Muscle of back (tissue), 11 donors: Measurements from ENCODE around the gene RAB11FIP4. TPM values are rescaled to one million over a fixed set of nuclear protein-coding genes. Genes with fewer than 3 reads are reported as not detected.
"Not testable (repeated sequence)": the region's sequence is repeated elsewhere in the genome, so short reads cannot be mapped to it uniquely, and the experiment has no call there.

Source experiments
- DNase-seq, 3 donors: peaks; one replicate each; pipeline versions ENCODE4 v3.0.0 to v3.0.0-alpha.2; 2013
- polyA plus RNA-seq, 10 donors: library from polyadenylated mRNA; unstranded; fragments of 120-200 nt; gene quantifications; one replicate each; pipeline ENCODE4 v1.2.1, GENCODE V29; 2013; ENCODE audit not compliant: insufficient read length in 10 of 10

The RAB11FIP4 gene
- polyA plus RNA-seq, 10 donors: 0.39 to 1.7 (median 0.85) TPM

GRCh38 chr17:31431852-31432658 is 40.6 kb downstream of the RAB11FIP4 start:
- DNase-seq: no peak

DNA sequence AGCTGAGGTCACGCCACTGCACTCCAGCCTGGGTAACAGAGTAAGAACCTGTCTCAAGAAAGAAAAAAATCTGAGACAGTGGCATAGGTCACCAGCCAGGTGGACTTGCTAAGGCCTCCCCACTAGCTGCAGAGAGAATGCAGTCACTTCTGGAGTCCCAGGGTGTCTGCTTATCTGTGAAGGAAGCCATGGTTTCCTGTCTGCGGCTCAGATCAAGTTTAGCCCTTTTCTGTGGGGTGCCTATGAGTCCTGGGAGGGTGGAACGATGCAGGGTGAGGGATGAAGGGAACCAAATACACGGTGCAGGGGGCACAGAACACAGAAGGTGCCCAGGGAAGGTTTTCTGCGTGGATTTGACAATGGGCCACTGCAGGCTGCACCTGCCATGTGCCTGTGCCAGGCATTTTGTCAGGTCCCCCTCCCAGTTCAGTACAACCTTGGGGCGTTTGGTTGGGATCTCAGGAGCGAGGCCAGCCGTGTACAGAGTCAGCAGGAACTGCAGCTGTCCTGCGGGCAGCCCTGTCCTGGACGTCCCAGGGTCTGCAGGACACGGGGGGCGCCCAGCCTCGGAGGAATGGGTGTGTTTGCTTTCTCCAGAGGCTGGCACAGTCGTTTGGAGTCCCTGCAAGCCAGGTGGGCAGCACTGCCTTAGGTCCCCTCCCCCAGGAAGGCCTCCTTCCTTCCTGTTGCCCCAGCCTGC is 41.8 kb downstream of the RAB11FIP4 start:
- DNase-seq: no peak

- DNase-seq: no peak
These were observed 42.6 kb downstream of the RAB11FIP4 start for GRCh38 chr17:31433811-31434726.

- no peak for DNase-seq
These were observed 43.2 kb downstream of the RAB11FIP4 start for GRCh38 chr17:31434727-31435050.

- DNase-seq: no peak
These were observed 44.1 kb downstream of the RAB11FIP4 start for GRCh38 chr17:31435581-31435980.

DNA sequence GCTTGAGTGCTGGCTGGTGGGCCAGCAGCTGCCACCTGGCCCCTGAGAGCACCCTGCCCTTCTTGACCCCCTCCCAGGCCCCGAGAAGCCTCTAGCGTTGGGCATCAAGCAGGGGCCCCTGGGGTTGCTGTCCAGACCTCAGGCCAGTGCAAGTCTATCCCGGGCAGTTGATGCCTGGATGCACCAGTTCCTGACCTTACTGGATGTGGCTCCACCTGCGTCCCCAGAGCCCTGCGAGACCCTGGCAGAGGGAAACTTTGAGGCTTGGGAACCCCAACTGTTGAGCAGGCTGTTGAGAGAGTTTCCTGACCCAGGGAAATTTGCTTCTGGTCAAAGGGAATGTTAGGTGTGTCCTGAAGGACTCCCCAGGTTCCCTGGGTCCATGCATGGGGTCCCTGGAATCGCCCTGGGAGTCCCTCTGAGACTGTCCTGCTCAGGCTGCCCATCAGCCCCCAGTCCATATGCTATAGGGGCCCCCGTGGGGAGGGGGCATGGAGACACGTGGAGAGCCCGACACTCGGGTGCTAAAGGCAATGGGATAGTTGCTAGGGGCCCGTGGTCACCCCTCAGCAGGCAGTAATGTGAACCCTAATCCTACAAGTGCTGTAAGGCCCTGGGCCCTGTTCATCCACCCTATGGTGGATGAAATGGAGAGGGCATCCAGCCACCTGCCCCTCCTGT is 46.4 kb downstream of the RAB11FIP4 start:
- DNase-seq: no peak

GRCh38 chr17:31439716-31440115 is 48.2 kb downstream of the RAB11FIP4 start:
- no peak for DNase-seq

GRCh38 chr17:31442276-31442675 is 50.8 kb downstream of the RAB11FIP4 start:
- DNase-seq: no peak

- not testable (repeated sequence) for DNase-seq
These were observed 51.4 kb downstream of the RAB11FIP4 start for GRCh38 chr17:31442856-31443255.

- no peak for DNase-seq
These were observed 51.9 kb downstream of the RAB11FIP4 start for GRCh38 chr17:31443386-31443785.

DNA sequence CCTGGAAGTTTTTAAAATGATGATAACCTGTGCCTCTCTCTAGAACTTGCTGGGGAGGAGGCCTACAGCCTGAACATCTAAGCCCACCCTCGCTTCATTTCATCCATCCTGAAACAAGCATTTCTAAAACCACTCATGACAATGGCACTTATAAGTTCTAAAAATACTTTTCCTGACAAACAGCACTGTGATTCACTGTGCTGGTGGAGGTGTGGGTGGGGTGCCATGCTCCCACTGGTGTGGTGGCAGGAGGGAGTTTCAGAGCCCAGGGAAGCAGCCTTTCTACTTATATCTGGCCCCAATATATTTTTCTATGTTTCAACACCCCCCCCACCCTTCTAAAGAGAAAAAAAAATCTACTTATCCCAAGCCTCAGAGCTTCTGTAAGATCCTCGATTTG is 52.6 kb downstream of the RAB11FIP4 start:
- no peak for DNase-seq

DNA sequence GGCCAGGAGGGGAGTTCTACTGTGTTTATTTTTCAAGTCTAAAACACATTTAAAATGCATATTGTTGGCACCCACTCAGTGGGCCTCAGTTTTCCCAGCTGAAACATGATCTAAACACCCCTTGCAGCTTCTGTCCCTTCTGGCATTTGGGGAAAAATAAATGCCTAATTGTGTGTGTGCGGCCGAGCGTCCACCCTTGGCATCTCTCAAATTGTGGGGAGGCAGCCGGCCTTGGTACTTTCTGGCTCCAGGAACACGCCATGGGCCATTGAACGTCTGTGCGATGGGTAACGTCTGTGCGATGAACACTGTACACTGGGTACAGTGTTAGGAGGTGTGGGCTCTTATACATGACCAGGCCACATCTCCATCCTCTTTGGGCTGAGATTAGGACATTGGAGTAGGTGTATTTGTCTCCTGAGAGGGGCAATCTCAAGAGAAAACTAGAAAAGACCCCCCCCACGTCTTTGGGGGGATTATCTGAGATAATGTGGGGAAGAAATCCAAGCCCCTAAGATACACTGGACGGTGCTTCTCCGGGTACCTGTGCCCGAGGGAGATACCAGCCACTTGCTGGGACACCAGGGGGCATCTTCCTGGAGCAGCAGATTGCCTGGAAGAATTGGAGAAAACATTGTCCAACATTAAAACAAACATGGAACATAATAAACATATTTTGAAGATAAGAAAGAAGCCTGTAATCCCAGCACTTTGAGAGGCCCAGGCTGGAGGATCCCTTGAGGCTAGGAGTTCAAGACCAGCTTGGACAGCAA is 54.9 kb downstream of the RAB11FIP4 start:
- no peak for DNase-seq

GRCh38 chr17:31448467-31449077 is 57.1 kb downstream of the RAB11FIP4 start:
- DNase-seq: peak in 2 of 3 donors; percentile 27 to 49

- DNase-seq: no peak
These were observed 57.6 kb downstream of the RAB11FIP4 start for GRCh38 chr17:31449111-31449510.

GRCh38 chr17:31449746-31450145 is 58.3 kb downstream of the RAB11FIP4 start:
- no peak for DNase-seq

GRCh38 chr17:31452101-31452500 is 60.6 kb downstream of the RAB11FIP4 start:
- DNase-seq: no peak

DNA sequence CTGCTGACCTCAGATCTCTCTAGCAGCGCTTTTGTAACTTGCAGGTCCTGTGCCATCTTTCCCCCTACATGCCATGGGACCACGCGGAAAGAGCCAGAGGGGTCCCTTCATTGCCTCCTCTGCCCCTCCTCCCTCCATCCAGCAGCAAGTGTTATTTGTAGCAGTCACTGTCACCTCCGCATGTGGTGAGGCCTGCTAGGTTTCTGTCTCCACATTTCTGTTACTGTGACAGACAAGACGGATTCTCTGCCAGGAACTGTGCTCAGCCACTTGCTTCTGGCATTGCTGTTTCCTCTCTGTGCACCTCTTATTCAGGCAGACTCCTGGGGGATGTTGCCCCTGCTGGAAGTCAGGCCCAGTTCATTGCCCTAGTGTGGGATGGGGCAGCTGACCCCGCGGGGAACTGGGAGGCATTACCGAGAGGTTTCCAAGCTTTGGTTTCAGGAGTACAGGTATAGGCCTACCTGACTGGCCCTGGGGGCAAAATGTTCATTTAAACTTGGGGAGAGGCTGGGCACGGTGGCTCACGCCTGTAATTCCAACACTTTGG is 61.2 kb downstream of the RAB11FIP4 start:
- DNase-seq: no peak

DNA sequence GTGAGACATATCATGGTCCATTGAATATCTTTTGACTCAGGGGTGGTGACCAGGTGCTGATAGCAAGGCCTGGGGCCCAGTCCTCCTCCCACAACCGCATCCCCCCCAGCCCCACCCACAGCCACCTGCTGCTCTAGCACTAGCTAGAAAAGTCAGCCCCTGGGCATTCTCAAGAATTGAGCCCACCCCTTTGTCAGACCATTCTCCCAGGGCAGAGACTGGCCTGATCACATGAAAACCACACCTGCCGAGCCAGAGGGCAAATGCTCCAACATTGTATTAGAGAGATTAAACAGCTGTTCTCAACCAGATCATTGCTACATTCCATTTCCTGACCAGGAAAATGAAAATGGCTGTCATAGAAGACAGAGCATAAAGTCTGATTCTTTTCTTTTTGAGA is 62.4 kb downstream of the RAB11FIP4 start:
- no peak for DNase-seq

GRCh38 chr17:31456814-31457213 is 65.3 kb downstream of the RAB11FIP4 start:
- DNase-seq: no peak
